H1 (cell line): ENCODE data around the gene NSL1. TPM values are rescaled to one million over a fixed set of nuclear protein-coding genes. Genes with fewer than 3 reads are reported as not detected.

Experiments used
- CBX8 ChIP-seq: fragments of 300-800, 300-1000 bp; sonication (generic); IDR thresholded peaks from 2 replicates; pipeline ENCODE4 v1.7.1; 2016; ENCODE audit warnings: low read depth, low read length, borderline replicate concordance
- CHD7 ChIP-seq: fragments of 300-600 bp; sonication (generic); IDR thresholded peaks from 2 replicates; pipeline ENCODE4 v1.7.1; 2012; ENCODE audit warnings: low read length, moderate library complexity, mild to moderate bottlenecking, inconsistent platforms; ENCODE audit not compliant: insufficient replicate concordance
- CTCF ChIP-seq, 3 experiments: IDR thresholded peaks; 1 replicate in 2 of 3; 2 replicates in 1 of 3; pipeline versions ENCODE4 v1.5.1 to v1.6.1; 2011; ENCODE audit warnings: low read length in 3 of 3, mild to moderate bottlenecking in 3 of 3, inconsistent platforms in 2 of 3, low read depth in 1 of 3, moderate library complexity in 1 of 3; ENCODE audit not compliant: insufficient read depth in 1 of 3; ENCODE audit errors: control extremely low read depth in 1 of 3
- NRF1 ChIP-seq: IDR thresholded peaks from 2 replicates; pipeline ENCODE4 v1.6.1; 2011; ENCODE audit warnings: mild to moderate bottlenecking, low read depth, low read length, improper control_type of control experiment
- RAD21 ChIP-seq, 2 experiments: IDR thresholded peaks in 1 of 2; conservative IDR thresholded peaks in 1 of 2; 2 replicates each; pipeline ENCODE4 v1.6.1; 2011; ENCODE audit warnings: low read depth in 2 of 2, low read length in 2 of 2, improper control_type of control experiment in 1 of 2, inconsistent platforms in 1 of 2, mild to moderate bottlenecking in 1 of 2, moderate library complexity in 1 of 2
- TBP ChIP-seq: IDR thresholded peaks from 2 replicates; pipeline ENCODE4 v1.6.1; 2011; ENCODE audit warnings: low read depth, low read length, improper control_type of control experiment
- YY1 ChIP-seq: IDR thresholded peaks from 2 replicates; pipeline ENCODE4 v1.6.1; 2011; ENCODE audit warnings: low read depth, mild to moderate bottlenecking, low read length
- polyA plus RNA-seq, 7 experiments: library from polyadenylated mRNA; depleted of rRNA in 3 of 7; stranded (reverse) in 5 of 7; unstranded in 2 of 7; fragments of >200 nt in 5 of 7; fragments of 200-250 nt in 2 of 7; gene quantifications; 1 replicate in 5 of 7; 2 replicates in 1 of 7; 4 replicates in 1 of 7; pipeline versions ENCODE4 v1.2.1 to v1.2.3, GENCODE V29; 2011 to 2013; ENCODE audit warnings: missing spikeins in 2 of 7, mixed read lengths in 2 of 7
- total RNA-seq: library from RNA; stranded (reverse); fragmentation: NEBNext Ultra II Directional; extraction: Animal tissue kit (Norgen Biotek cat#: 25700); gene quantifications from 2 replicates; pipeline ENCODE4 v1.2.1, GENCODE V29; 2021

NSL1 gene
- total and polyA plus RNA-seq, 2 of the 8 experiments (the other 6 are each of a cell fraction or from before 2014, with no cell fraction given), result 25.4 to 51.7 TPM

GRCh38 chr1:212760126-212760823 lies 31.3 kb downstream of the NSL1 start (continued):
- TF ChIP-seq CHD7 (no peak), CBX8 (no peak), TBP (no peak), CTCF (IDR thresholded peaks at IDR 0.05; ENCODE audit: control extremely low read depth in 1 of 3, insufficient read depth in 1 of 3, low read depth in 1 of 3, low read length in 3 of 3) (peak; percentile 79 to 94 (median 92)), YY1 (0 out of 2 replicates have a peak, but pooled peaks have one; percentile 27), NRF1 (no peak), RAD21 (IDR thresholded peaks at IDR 0.05 in 1 of 2, conservative IDR thresholded peaks at IDR 0.05 in 1 of 2; ENCODE audit: low read depth in 2 of 2, low read length in 2 of 2) (peak; percentile 65 to 78)
- TF ChIP-seq, all 59 proteins: peak for 4
